Fibroblast of upper back skin (primary cell): ENCODE measurements around the gene MEG3.
"Not testable (repeated sequence)": the region's sequence is repeated elsewhere in the genome, so short reads cannot be mapped to it uniquely, and the experiment has no call there.

ENCODE experiments used
- DNase-seq: peaks from one replicate; pipeline ENCODE4 v3.0.0-alpha.2; 2013

Gene MEG3

GRCh38 chr14:100816286-100816949 is 9.5 kb upstream of the MEG3 start:
- no peak for DNase-seq

DNA sequence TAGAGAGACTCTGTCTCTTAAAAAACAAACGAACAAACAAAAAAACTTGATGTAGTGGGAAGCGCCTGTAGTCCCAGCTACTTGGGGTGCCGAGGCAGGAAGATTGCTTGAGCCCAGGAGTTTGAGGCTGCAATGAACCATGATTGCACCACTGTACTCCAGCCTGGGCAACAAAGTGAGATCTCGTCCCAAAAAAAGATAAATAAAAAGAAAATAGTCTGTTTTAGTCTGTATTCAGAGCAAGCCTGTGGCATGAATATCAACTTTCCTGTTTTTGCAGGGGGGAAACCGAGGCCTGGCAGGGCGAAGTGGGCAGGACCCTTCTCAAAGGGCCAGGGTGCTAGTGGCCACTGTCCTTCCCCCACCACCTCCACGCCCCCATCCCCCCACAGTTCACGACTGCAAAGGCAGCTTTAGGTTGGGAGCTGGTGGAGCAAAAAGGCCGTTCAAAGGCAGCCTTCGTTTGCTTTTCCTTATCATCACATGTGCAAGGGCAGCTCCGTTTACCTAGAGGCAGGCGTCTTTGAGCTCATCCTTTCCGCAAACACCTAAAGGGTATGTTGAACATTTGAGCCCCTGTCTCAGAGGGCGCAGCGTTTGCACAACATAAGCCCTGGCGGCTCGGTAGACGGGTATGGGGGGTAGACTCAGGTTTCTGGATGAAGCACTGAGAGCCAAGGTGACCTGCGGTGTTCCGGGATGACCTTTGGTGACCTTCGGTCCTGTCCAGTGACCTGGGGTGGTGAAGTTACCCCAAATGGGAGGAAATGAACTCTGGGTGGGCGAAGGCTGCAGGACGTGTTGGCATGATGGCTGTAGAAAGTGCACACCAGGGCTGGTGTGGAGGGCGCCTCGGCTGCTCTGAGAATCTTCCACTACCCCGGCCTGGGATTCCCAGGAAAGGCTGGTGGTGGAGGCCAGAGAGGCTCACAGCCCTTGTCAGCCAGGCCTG is 8.7 kb upstream of the MEG3 start:
- DNase-seq = no peak

DNA sequence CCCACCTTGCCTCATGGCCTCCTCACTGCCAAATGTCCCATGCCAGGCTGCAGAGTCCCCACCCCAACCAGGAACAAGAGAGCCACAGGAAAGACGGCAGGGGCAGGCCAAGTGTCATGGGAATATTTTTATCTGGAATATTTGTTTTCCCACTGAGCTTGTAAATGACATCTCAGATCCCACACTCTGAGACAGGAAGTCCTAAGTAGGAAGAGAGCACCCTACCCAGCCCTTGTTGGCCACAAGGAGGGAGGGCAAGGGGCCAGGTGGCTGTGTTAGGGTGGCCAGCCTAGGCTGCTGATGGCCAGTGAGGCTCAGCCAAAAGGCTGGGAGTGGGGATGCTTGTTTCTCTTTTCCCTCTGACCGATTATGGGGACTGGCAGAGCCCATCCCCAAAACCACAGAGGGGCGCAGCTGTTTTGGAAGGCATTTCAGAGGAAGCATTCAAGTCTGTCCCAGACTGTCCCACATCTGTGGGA is 7.7 kb upstream of the MEG3 start:
- DNase-seq = no peak

DNA sequence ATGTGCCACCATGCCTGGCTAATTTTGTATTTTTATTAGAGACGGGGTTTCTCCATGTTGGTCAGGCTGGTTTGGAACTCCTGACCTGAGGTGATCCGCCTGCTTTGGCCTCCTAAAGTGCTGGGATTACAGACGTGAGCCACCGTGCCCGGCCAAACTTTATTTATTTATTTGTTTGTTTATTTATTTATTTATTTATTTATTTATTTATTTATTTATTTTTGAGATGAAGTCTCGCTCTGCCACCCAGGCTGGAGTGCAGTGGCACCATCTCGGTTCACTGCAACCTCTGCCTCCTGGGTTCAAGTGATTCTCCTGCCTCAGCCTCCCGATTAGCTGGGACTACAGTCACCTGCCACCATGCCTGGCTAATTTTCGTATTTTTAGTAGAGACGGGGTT is 7.0 kb upstream of the MEG3 start:
- DNase-seq = not testable (repeated sequence)

- no peak for DNase-seq
These were observed 6.5 kb upstream of the MEG3 start for GRCh38 chr14:100819453-100819828.

GRCh38 chr14:100819829-100820475 is 6.0 kb upstream of the MEG3 start:
- no peak for DNase-seq

DNA sequence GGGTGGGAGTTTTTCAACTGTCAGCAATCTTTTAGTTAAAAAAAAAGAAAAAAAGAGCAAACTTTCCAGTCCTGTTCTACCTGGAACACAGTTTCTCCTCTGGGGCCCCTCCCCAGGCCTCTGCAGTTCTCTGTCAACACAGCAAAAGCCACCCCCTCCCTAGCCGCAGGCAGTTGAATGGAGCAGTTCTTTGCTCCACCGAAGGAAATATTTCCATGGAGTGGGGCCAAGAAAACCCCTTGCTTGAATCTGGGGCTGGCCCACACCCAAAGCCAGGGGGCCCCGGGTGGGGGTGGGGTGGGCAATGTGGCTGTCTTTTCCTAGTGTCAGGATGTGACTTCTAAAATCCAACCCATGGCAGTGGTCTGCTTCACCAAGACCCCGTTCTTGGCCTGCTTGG is 5.0 kb upstream of the MEG3 start:
- no peak for DNase-seq

- DNase-seq = no peak
These were observed 3.9 kb upstream of the MEG3 start for GRCh38 chr14:100822013-100822412.

DNA sequence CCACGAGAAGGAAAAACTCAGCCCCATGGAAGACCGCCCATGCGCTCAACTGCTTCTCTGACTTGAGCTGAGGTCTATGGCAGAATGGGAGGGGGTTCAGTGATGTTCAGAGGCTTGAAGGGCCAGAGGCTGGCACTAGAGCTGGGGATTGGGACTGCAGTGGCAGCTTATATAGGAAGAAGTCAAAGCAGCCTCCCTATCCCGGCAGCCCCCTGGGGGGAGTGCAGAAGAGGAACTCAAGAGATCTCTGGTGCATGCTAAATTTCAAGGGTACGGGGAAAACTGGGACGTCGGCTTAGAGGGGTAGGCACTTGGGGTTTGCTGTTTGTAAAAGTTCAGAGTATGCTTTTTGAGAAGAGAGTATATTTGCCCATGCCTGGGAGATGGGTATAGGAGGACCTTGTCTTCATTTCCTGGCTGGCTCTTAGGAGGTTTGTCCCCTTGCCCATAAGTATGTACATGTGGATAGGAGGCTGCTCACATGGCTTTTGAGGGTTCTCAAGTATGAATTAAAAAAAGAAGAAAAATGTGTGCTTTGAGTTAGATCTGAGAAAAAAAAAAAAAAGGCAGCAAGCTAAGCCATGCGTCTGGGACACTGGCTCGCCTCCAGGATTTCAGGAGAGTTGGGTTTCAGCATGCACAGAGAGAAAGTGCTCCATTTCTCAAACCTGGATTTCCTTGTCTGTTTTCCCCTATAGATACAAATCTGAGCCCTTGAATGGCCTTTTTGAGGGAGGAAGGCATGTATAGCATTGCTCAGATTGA is 3.2 kb upstream of the MEG3 start:
- DNase-seq = peak; percentile 61

DNA sequence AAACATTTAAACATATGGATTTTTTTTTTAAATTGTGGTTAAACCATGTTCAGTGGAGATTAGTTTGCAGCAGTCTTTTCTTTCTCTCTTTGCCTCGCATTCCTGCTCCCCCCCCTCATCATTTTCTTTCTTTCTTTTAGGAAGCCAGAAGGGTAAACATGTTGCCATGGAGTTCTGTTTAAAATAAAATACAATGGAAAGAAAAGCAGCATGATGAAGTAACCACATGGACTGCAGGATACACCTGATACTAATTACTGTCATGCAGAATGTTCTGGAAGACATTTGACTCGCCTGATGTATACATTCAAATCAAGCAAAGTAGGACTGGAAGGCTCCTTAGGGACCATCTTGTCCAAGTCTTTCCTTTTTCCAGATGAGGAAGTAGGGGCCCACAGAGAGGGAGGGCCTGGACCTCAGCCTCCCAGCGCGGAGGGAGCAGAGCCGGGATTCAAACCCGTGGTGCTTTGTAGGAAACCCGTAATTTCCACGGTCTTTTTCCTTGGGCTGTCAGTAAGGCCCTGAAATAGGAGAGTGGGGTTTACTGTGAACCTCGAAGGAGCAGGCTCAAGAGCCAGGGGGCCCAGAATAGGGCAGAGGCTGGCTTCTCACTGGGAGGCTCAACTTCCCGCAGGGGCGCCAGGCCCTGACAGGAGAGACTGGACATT is 2.4 kb upstream of the MEG3 start:
- DNase-seq = peak; percentile 43

GRCh38 chr14:100824091-100824551 is 1.8 kb upstream of the MEG3 start:
- peak; percentile 62 for DNase-seq

DNA sequence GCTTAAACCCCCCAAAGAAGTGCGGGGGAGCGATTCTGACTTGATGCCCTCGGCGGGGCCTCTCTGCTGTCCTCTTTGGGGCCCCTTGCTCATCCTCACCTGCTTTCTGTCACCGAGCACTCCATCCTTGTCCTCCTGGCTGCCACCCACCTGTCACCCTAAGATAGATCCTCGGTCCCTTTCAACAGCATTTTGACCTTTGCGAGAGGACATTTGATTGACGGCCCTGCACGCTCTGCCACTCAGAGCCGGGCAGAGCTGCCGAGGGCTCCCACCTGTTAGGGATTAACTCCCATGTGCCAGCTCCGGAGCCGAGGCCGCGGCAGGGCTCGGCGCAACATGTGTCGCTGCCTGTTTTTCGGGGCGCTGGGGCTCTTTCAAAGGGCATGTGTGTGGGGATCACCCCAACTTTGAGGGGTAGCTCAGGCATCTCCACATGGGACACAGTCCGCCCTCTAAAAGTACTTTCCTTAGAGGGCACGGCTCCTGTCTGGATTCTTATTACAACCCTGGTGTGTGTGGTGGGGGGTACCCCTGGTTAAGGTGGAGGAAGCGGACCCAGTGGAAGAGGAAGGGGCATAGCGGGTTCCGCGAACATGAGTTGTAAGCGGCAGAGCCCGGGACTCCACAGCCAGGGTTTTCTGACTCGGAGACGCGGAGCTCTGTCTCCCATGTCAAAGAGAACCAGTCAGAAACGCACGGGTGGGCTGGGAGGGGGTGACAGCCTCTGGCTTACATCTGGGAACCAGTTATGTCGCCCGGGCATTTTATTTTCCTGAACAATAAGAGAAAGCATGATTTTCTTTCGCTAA is 811 bp upstream of the MEG3 start:
- no peak for DNase-seq

- DNase-seq = no peak
These were observed 628 bp downstream of the MEG3 start for GRCh38 chr14:100826391-100827100.

- DNase-seq = peak; percentile 42
These were observed 1.4 kb downstream of the MEG3 start for GRCh38 chr14:100827101-100828021.

DNA sequence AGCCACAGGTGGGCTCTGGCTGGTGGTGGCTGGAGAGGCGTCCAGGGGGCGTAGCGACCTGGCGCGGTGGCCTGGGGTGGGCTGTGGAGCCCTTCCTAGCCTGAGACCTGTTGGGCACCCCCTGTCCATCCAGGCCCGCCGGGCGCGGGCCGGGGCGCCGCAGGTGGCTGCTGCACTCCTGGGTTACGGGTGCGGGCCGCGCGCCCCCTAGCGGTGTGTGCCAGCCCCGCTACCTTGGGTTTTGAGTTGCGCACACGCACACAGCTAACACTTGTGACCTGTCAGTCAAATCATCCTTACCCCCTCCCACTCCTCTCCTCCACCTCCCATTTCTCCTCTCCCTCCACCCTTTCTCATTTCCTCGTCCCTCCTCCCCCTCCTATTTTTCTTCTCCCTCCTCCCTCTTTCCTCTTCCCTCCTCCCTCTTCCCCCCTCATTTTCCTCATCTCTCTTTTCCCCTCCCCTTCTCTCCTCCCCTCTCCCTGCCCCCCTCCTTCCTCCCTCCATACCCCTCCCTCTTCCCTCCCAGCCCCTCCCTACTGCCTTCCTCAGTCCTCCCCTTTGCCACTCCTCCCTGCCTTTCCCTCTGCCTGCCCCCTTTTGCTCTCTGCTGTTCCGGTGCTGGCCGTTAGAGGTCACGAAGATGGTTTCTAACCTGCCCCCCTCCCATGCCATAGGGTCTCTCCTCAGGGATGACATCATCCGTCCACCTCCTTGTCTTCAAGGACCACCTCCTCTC is 2.3 kb downstream of the MEG3 start:
- peak; percentile 73 for DNase-seq

DNA sequence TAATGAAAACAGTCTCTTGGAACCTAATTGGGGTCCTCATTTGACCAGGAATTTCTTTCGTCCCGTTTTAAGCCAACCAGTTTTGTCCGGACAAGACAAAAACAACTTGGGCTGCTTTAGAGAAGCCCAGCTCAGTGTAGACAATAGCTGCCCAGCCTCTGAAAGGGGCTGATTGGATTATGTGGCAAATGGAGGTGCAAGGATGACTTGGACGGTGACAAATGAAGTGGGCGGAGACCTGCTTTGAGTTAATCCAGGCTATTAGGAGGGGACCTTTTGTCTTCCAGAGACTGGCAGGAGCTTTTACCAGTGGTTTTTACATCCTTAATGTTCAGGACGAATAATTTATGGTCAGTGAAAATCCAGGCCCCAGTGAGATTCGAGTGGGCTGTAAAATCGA is 4.8 kb downstream of the MEG3 start:
- no peak for DNase-seq

DNA sequence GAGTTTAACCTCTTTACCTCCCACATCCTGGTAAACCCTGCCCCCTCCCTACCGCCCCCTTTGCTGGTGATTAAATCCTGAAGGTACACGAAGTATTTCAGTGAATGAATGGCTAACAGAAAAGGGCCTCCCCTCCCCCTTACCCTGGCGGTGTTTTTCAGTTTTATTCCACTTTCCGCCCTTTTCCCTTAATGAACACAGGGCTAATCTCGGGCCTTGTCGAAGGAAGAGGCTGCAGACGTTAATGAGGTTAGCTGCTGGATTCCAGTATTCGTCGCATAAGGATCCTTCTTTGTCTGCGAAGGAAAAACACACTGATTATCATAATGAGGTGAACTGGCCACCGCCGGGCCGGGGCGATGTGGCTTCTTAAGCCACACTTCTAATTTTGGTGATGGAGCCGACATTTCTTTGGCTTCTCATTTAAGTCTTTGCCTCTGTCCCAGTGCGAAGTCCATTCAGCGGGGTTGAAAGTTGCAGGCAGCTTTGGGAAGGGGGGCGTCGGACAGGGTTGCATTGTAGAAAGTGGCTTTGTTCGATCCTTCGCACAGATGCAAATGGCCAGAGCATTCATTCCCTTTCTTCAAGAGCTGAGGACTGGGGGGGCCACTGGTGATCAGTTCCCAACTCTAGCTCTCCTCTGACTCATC is 6.5 kb downstream of the MEG3 start:
- DNase-seq = no peak
